HepG2 (cell line): Measurements from ENCODE around the gene RAD51AP1. TPM values are rescaled to one million over a fixed set of nuclear protein-coding genes. Genes with fewer than 3 reads are reported as not detected.
"Not testable (repeated sequence)": the region's sequence is repeated elsewhere in the genome, so short reads cannot be mapped to it uniquely, and the experiment has no call there.

Experiments
- ATAC-seq: fragments of 200-7000 bp; cut with Tn5 transposase; 3 replicates; pipeline ENCODE4 v1.9.1; 2020; ENCODE audit warnings: mild to moderate bottlenecking, moderate library complexity
- BruUV-seq: library from RNA; stranded (reverse); fragments of 400-500 nt; replicated peaks from 2 replicates; lab custom pipeline; 2021; lab: Mats Ljungman, UMichigan
- CTCF ChIA-PET: fragments of 300-600 bp; formaldehyde crosslinking; extraction: SDS; loops from one replicate; lab custom pipeline; 2021; ENCODE audit warnings: low total read pairs, inconsistent platforms, low intra/inter-chr PET ratio; lab: Yijun Ruan, JAX
- POLR2A ChIA-PET: fragments of 350-600 bp; sonication (Branson Sonifier 250); formaldehyde crosslinking; loops from one replicate; lab custom pipeline; 2020; ENCODE audit warnings: antibody characterized with exemption, inconsistent platforms; lab: Yijun Ruan, JAX
- DNase-seq: peaks from one replicate; pipeline ENCODE4 v3.0.0-alpha.2; 2015; ENCODE audit warnings: low spot score
- FAIRE-seq: peaks from 3 replicates; lab custom pipeline; 2011; peaks lifted over from hg19 to GRCh38; lab: Jason Lieb, UNC
- H2AFZ ChIP-seq: one replicate; pipeline ENCODE4 v1.6.1; 2011; ENCODE audit warnings: low read length, inconsistent platforms
- H3K27ac ChIP-seq: fragments of 300-600 bp; 3 replicates; pipeline ENCODE4 v1.8.0; 2011; ENCODE audit warnings: mixed run types, mild to moderate bottlenecking, mixed read lengths, low read length, inconsistent platforms; ENCODE audit not compliant: insufficient read depth; ENCODE audit errors: extremely low read length
- H3K27me3 ChIP-seq, 2 experiments: fragments of 200-600 bp in 1 of 2; 2 replicates in 1 of 2; 3 replicates in 1 of 2; pipeline versions ENCODE4 v1.6.0 to v1.8.0; 2011; ENCODE audit warnings: low read length in 2 of 2, mild to moderate bottlenecking in 2 of 2, moderate library complexity in 2 of 2, inconsistent platforms in 1 of 2; ENCODE audit not compliant: insufficient read depth in 2 of 2, control insufficient read depth in 1 of 2
- H3K36me3 ChIP-seq, 2 experiments: fragments of 200-600 bp in 1 of 2; replicated peaks in 1 of 2; 2 replicates in 1 of 2; 3 replicates in 1 of 2; pipeline versions ENCODE4 v1.5.1 to v1.8.0; 2011; ENCODE audit warnings: low read length in 2 of 2, inconsistent platforms in 1 of 2; ENCODE audit not compliant: insufficient read depth in 2 of 2, control insufficient read depth in 1 of 2
- H3K4me1 ChIP-seq: 2 replicates; pipeline ENCODE4 v1.5.1; 2012; ENCODE audit warnings: low read length, inconsistent platforms; ENCODE audit not compliant: insufficient read depth
- H3K4me2 ChIP-seq: 2 replicates; pipeline ENCODE4 v1.6.0; 2011; ENCODE audit warnings: low read depth, low read length, inconsistent platforms
- H3K4me3 ChIP-seq, 3 experiments: fragments of 200-600 bp in 1 of 3; sonication (generic), shearing (Covaris generic) in 1 of 3; replicated peaks in 1 of 3; 2 replicates each; pipeline ENCODE4 v1.5.1; 2011 to 2016; ENCODE audit warnings: low read length in 3 of 3, inconsistent platforms in 2 of 3, low read depth in 2 of 3, mild to moderate bottlenecking in 2 of 3, control low read depth in 1 of 3, mixed read lengths in 1 of 3; ENCODE audit not compliant: insufficient read depth in 1 of 3
- H3K79me2 ChIP-seq: one replicate; pipeline ENCODE4 v1.6.1; 2011; ENCODE audit warnings: low read length, inconsistent platforms; ENCODE audit not compliant: insufficient read depth
- H3K9ac ChIP-seq: 2 replicates; pipeline ENCODE4 v1.6.0; 2011; ENCODE audit warnings: mild to moderate bottlenecking, low read depth, low read length, inconsistent platforms; ENCODE audit not compliant: insufficient read depth
- H3K9me3 ChIP-seq: 2 replicates; pipeline ENCODE4 v1.5.1; 2012; ENCODE audit warnings: mild to moderate bottlenecking, low read length
- H4K20me1 ChIP-seq: 2 replicates; pipeline ENCODE4 v1.6.0; 2011; ENCODE audit warnings: inconsistent platforms, mild to moderate bottlenecking, low read length, moderate library complexity; ENCODE audit not compliant: insufficient read depth
- HOXD1 ChIP-seq: sonication (generic); formaldehyde crosslinking; IDR thresholded peaks from 2 replicates; pipeline ENCODE4 v1.5.0; 2020; ENCODE audit warnings: missing genetic modification reagents
- ZNF33A ChIP-seq: sonication (generic); formaldehyde crosslinking; IDR thresholded peaks from 2 replicates; pipeline ENCODE4 v1.5.1; 2020; ENCODE audit warnings: missing genetic modification reagents, mild to moderate bottlenecking, moderate library complexity, borderline replicate concordance
- ZNF431 ChIP-seq: sonication (generic); formaldehyde crosslinking; IDR thresholded peaks from 2 replicates; pipeline ENCODE4 v1.9.0; 2022; ENCODE audit warnings: missing genetic modification reagents, low read depth, mild to moderate bottlenecking, borderline replicate concordance
- ZSCAN5A ChIP-seq: sonication (generic); formaldehyde crosslinking; IDR thresholded peaks from 2 replicates; pipeline ENCODE4 v1.8.0; 2022; ENCODE audit warnings: mild to moderate bottlenecking, missing genetic modification reagents, borderline replicate concordance
- WGBS: methylation state at CpG from one replicate; pipeline ENCODE4 v1.1.6; 2017; ENCODE audit warnings: low lambda C conversion rate; 5-methylcytosine and 5-hydroxymethylcytosine counted together
- in situ Hi-C: cut with HindIII; loops from 2 replicates; pipeline ENCODE4 v1.10.0; 2017; ENCODE audit warnings: low pct_unique_long_range_greater_than_20kb; ENCODE audit not compliant: extremely low pct_ligation_motif_present
- intact Hi-C: fragments of 100-400 bp; cut with micrococcal nuclease; formaldehyde crosslinking; loops from one replicate; pipeline ENCODE4 v1.10.0; 2022; ENCODE audit not compliant: unreplicated experiment
- polyA plus RNA-seq, 8 experiments: library from polyadenylated mRNA; depleted of rRNA in 3 of 8; stranded (reverse) in 7 of 8; unstranded in 1 of 8; fragments of >200 nt; fragmentation: Illumina TruSeq in 4 of 8; extraction: Trizol in 4 of 8; gene quantifications; 2 replicates each; pipeline versions ENCODE4 v1.2.1 to v1.2.3, GENCODE V29; 2011 to 2016; ENCODE audit warnings: low read depth in 4 of 8, missing spikeins in 1 of 8, mixed read lengths in 1 of 8; ENCODE audit not compliant: insufficient read depth in 1 of 8
- total RNA-seq, 5 experiments: library from RNA; depleted of rRNA; stranded (reverse); fragments of >200 nt; fragmentation: Illumina TruSeq; extraction: Trizol; gene quantifications; 2 replicates each; pipeline ENCODE4 v1.2.3, GENCODE V29; 2016; ENCODE audit warnings: low read depth in 1 of 5

Gene RAD51AP1
- total and polyA plus RNA-seq, 2 of the 13 experiments (the other 11 are each of a cell fraction or from before 2014, with no cell fraction given) = 16.6 to 49.3 TPM

GRCh38 chr12:4506870-4507269 lies 31.8 kb upstream of the RAD51AP1 start:
- H2AFZ ChIP-seq = no peak overlapping the region
- H3K4me3 ChIP-seq = no peak overlapping the region
- no peak overlapping the region for H3K27ac ChIP-seq
- no peaks in the 10 kb centered on the region for H3K79me2 ChIP-seq
- DNase-seq (no peak), ATAC-seq (no peak)
- CTCF ChIA-PET = no interaction called here
- BruUV-seq = no TSS peak
- POLR2A ChIA-PET = no interaction called here
- no peaks in the 10 kb centered on the region for H3K27me3 ChIP-seq
- 97% methylated on average over 5 of the region's 5 CpGs for WGBS
- H3K9ac ChIP-seq = no peak overlapping the region
- TF ChIP-seq ZSCAN5A (CRISPR knock-in tag) (no peak), ZNF431 (no peak), ZNF33A (CRISPR knock-in tag) (no peak), HOXD1 (no peak)
- TF ChIP-seq, all 625 proteins: peak for 0
- no peaks in the 10 kb centered on the region for H4K20me1 ChIP-seq
- intact Hi-C loops (no loop called here), in situ Hi-C loops (no loop called here)
- no peaks in the 10 kb centered on the region for H3K9me3 ChIP-seq
- no peak for FAIRE-seq
- H3K4me2 ChIP-seq = no peak overlapping the region
- peaks cover 11% of the 10 kb centered on the region for H3K4me1 ChIP-seq
- peaks cover 0 to 3% of the 10 kb centered on the region in 2 experiments; a peak in 3 of 5 replicates for H3K36me3 ChIP-seq

- intact Hi-C loops, H4K20me1 ChIP-seq, ATAC-seq, in situ Hi-C loops, DNase-seq, POLR2A ChIA-PET, H3K9me3 ChIP-seq, H3K36me3 ChIP-seq, BruUV-seq, H3K4me3 ChIP-seq, H3K9ac ChIP-seq, H3K27ac ChIP-seq, H3K79me2 ChIP-seq, H3K4me2 ChIP-seq, H2AFZ ChIP-seq, CTCF ChIA-PET, FAIRE-seq, H3K27me3 ChIP-seq: not testable (repeated sequence)
- 94% methylated on average over 4 of the region's 4 CpGs for WGBS
- H3K4me1 ChIP-seq = peaks cover 11% of the 10 kb centered on the region
Observed at GRCh38 chr12:4508503-4508902, 30.2 kb upstream of the RAD51AP1 start.

- FAIRE-seq, H3K9me3 ChIP-seq, H3K9ac ChIP-seq, H3K79me2 ChIP-seq, POLR2A ChIA-PET, H3K4me2 ChIP-seq, BruUV-seq, H3K4me3 ChIP-seq, CTCF ChIA-PET, intact Hi-C loops, ATAC-seq, H3K27ac ChIP-seq, H3K27me3 ChIP-seq, H4K20me1 ChIP-seq, H2AFZ ChIP-seq, in situ Hi-C loops, DNase-seq, H3K36me3 ChIP-seq: not testable (repeated sequence)
- WGBS = 80% methylated on average over 3 of the region's 12 CpGs
- H3K4me1 ChIP-seq = peaks cover 11% of the 10 kb centered on the region
Observed at GRCh38 chr12:4509269-4509668, 29.4 kb upstream of the RAD51AP1 start.
